ENCODE results near the gene ADORA1. TPM values are rescaled to one million over a fixed set of nuclear protein-coding genes. Genes with fewer than 3 reads are reported as not detected.

ADORA1 gene
- total and polyA plus RNA-seq, 2 donors from 2014 or later, result 4.9 to 21.2 TPM

DNA sequence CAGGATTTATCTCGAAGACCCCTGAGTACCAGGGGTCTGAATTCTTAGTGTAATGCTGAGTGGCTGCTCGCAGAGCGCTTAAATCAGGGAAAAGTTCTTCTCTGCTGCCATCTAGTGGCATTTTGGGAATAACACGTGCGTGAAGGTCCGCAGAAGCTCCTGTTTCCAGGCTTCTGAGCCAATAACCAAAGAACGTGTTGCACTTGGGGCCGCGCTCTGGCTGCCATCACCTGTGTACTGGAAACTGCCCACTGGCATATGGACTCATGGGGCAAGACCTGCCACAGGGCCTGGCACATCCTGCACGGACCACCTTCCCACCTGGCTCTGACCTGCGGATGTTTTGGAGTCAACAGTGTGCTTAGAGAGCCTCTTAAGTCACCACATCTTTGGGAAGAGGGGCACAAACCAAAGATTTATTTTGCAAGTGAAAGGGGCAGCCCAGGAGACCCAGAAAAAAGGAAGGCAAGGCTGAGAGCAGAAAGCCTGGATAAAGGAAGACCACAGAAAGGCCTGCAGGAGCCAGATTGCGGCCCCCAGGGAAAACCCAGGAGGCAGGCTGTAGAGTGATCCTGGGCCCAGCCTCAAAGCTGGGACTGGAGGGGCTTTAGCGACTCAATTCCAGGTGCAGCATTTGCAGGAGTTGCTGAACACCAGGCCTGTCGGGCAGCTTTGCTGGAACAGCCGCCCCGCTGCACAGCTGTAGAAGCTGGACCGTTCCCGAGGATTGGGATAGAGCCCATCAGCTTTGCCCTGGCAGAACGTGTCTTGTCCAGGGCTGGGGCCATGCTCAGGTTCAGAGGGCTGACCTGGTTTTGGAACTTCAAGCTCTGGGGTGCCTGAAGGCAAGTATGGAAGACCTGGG is 89.0 kb downstream of the ADORA1 start:
- Histone ChIP-seq H3K4me3 (ENCODE audit: low read length in 3 of 3) (no peak overlapping the region), H3K36me3 (ENCODE audit: control insufficient read depth in 2 of 3, insufficient read depth in 3 of 3, low read length in 3 of 3) (no peaks in the 10 kb centered on the region), H3K9ac (ENCODE audit: low read length in 3 of 3) (no peak overlapping the region), H3K9me3 (ENCODE audit: control insufficient read depth in 2 of 3, insufficient read depth in 1 of 3, low read length in 3 of 3) (no peaks in the 10 kb centered on the region), H3K4me1 (ENCODE audit: control insufficient read depth in 2 of 3, insufficient read depth in 2 of 3, low read depth in 1 of 3, low read length in 3 of 3) (no peaks in the 10 kb centered on the region), H3K27me3 (ENCODE audit: control insufficient read depth, insufficient read depth, low read length) (no peaks in the 10 kb centered on the region), H3K27ac (ENCODE audit: low read depth in 2 of 2, low read length in 2 of 2) (no peak overlapping the region)
- intact Hi-C loops (cut with DNase I), result loop anchor here (5.0 kb wide), 2 partner anchors 99 to 174 kb away; no protein-coding TSS in a partner anchor
- DNase-seq (peak in 4 of 5 donors; percentile 79 to 92 (median 86)), FAIRE-seq (no peak)
- TF ChIP-seq, protein P1, sequence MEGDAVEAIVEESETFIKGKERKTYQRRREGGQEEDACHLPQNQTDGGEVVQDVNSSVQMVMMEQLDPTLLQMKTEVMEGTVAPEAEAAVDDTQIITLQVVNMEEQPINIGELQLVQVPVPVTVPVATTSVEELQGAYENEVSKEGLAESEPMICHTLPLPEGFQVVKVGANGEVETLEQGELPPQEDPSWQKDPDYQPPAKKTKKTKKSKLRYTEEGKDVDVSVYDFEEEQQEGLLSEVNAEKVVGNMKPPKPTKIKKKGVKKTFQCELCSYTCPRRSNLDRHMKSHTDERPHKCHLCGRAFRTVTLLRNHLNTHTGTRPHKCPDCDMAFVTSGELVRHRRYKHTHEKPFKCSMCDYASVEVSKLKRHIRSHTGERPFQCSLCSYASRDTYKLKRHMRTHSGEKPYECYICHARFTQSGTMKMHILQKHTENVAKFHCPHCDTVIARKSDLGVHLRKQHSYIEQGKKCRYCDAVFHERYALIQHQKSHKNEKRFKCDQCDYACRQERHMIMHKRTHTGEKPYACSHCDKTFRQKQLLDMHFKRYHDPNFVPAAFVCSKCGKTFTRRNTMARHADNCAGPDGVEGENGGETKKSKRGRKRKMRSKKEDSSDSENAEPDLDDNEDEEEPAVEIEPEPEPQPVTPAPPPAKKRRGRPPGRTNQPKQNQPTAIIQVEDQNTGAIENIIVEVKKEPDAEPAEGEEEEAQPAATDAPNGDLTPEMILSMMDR (IDR thresholded peaks at IDR 0.05; ENCODE audit: borderline replicate concordance, extremely low read depth, insufficient read depth), result peak; percentile 86

Other genes starting within 250 kb of the ADORA1 start
- 8.7 TPM for gene RABIF, start 238.6 kb upstream of the ADORA1 start, total RNA-seq
- 9.4 TPM for gene RABIF, start 238.6 kb upstream of the ADORA1 start, polyA plus RNA-seq (ENCODE audit: insufficient read depth, low read depth, low replicate concordance)
- 28.2 TPM for gene KLHL12, start 200.5 kb upstream of the ADORA1 start, total RNA-seq
- gene KLHL12, start 200.5 kb upstream of the ADORA1 start, polyA plus RNA-seq (ENCODE audit: insufficient read depth, low read depth, low replicate concordance), result 27.5 TPM
- 66.8 TPM for gene ADIPOR1, start 169.4 kb upstream of the ADORA1 start, total RNA-seq
- 70.0 TPM for gene ADIPOR1, start 169.4 kb upstream of the ADORA1 start, polyA plus RNA-seq (ENCODE audit: insufficient read depth, low read depth, low replicate concordance)
- gene CYB5R1, start 160.5 kb upstream of the ADORA1 start, total RNA-seq, result 52.7 TPM
- gene CYB5R1, start 160.5 kb upstream of the ADORA1 start, polyA plus RNA-seq (ENCODE audit: insufficient read depth, low read depth, low replicate concordance), result 94.8 TPM
- gene TMEM183A, start 120.4 kb upstream of the ADORA1 start, total RNA-seq, result 47.9 TPM
- 47.5 TPM for gene TMEM183A, start 120.4 kb upstream of the ADORA1 start, polyA plus RNA-seq (ENCODE audit: insufficient read depth, low read depth, low replicate concordance)
- gene PPFIA4, start 101.2 kb upstream of the ADORA1 start, total RNA-seq, result 1.7 TPM
- 5.2 TPM for gene PPFIA4, start 101.2 kb upstream of the ADORA1 start, polyA plus RNA-seq (ENCODE audit: insufficient read depth, low read depth, low replicate concordance)
- gene MYOG, start 41.7 kb upstream of the ADORA1 start, total RNA-seq, result not detected
- gene MYOG, start 41.7 kb upstream of the ADORA1 start, polyA plus RNA-seq (ENCODE audit: insufficient read depth, low read depth, low replicate concordance), result not detected
- not detected for gene MYBPH, start 48.1 kb downstream of the ADORA1 start, total RNA-seq
- 2.3 TPM for gene MYBPH, start 48.1 kb downstream of the ADORA1 start, polyA plus RNA-seq (ENCODE audit: insufficient read depth, low read depth, low replicate concordance)
- 49.5 TPM for gene CHI3L1, start 59.0 kb downstream of the ADORA1 start, total RNA-seq
- 96.6 TPM for gene CHI3L1, start 59.0 kb downstream of the ADORA1 start, polyA plus RNA-seq (ENCODE audit: insufficient read depth, low read depth, low replicate concordance)
- gene CHIT1, start 101.9 kb downstream of the ADORA1 start, total RNA-seq, result 1.1 TPM
- not detected for gene CHIT1, start 101.9 kb downstream of the ADORA1 start, polyA plus RNA-seq (ENCODE audit: insufficient read depth, low read depth, low replicate concordance)
- gene BTG2, start 177.8 kb downstream of the ADORA1 start, total RNA-seq, result 59.9 TPM
- gene BTG2, start 177.8 kb downstream of the ADORA1 start, polyA plus RNA-seq (ENCODE audit: insufficient read depth, low read depth, low replicate concordance), result 156 TPM
- 22.3 TPM for gene FMOD, start 223.4 kb downstream of the ADORA1 start, total RNA-seq
- 7.0 TPM for gene FMOD, start 223.4 kb downstream of the ADORA1 start, polyA plus RNA-seq (ENCODE audit: insufficient read depth, low read depth, low replicate concordance)